SK-N-SH (cell line): ENCODE data around the gene EIF2B5.
"Not testable (repeated sequence)": the region's sequence is repeated elsewhere in the genome, so short reads cannot be mapped to it uniquely, and the experiment has no call there.

Source experiments
- CHD2 ChIP-seq: fragments of 150-350 bp; IDR thresholded peaks from 2 replicates; pipeline ENCODE4 v1.6.1; 2018; ENCODE audit warnings: low read length; ENCODE audit not compliant: partially characterized antibody
- EP300 ChIP-seq, 2 experiments: IDR thresholded peaks; 2 replicates each; pipeline versions ENCODE4 v1.4.0 to v1.6.1; 2012; ENCODE audit warnings: borderline replicate concordance in 1 of 2, low read depth in 1 of 2, low read length in 1 of 2
- FOXJ3 ChIP-seq: sonication (generic); formaldehyde crosslinking; IDR thresholded peaks from 2 replicates; pipeline ENCODE4 v1.5.1; 2020; ENCODE audit warnings: mild to moderate bottlenecking, missing genetic modification reagents
- RCOR1 ChIP-seq: fragments of 150-350 bp; IDR thresholded peaks from 2 replicates; pipeline ENCODE4 v1.6.1; 2017; ENCODE audit warnings: antibody characterized with exemption, low read length
- TCF12 ChIP-seq: IDR thresholded peaks from 2 replicates; pipeline ENCODE4 v1.4.0; 2012
- YY1 ChIP-seq: IDR thresholded peaks from 2 replicates; pipeline ENCODE4 v1.4.0; 2012; ENCODE audit warnings: low read depth, mild to moderate bottlenecking
- TF ChIP-seq, protein P1 (sequence below): fragments of 200-600 bp; sonication (generic); IDR thresholded peaks from 2 replicates; pipeline ENCODE4 v1.6.1; 2017; ENCODE audit warnings: antibody characterized with exemption, mild to moderate bottlenecking, moderate library complexity

GRCh38 chr3:184149770-184150169, 14.6 kb downstream of the EIF2B5 start:
- TF ChIP-seq TCF12; EP300 (IDR thresholded peaks at IDR 0.05; ENCODE audit: borderline replicate concordance in 1 of 2, low read depth in 1 of 2, low read length in 1 of 2); RCOR1; FOXJ3; CHD2; YY1: not testable (repeated sequence)
- TF ChIP-seq, protein P1, sequence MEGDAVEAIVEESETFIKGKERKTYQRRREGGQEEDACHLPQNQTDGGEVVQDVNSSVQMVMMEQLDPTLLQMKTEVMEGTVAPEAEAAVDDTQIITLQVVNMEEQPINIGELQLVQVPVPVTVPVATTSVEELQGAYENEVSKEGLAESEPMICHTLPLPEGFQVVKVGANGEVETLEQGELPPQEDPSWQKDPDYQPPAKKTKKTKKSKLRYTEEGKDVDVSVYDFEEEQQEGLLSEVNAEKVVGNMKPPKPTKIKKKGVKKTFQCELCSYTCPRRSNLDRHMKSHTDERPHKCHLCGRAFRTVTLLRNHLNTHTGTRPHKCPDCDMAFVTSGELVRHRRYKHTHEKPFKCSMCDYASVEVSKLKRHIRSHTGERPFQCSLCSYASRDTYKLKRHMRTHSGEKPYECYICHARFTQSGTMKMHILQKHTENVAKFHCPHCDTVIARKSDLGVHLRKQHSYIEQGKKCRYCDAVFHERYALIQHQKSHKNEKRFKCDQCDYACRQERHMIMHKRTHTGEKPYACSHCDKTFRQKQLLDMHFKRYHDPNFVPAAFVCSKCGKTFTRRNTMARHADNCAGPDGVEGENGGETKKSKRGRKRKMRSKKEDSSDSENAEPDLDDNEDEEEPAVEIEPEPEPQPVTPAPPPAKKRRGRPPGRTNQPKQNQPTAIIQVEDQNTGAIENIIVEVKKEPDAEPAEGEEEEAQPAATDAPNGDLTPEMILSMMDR, result peak; percentile 15; the same call in 1 of the 2 replicates
